Esophagus (tissue), 2 donors: Measurements from ENCODE around the gene RAPGEF6. TPM values are rescaled to one million over a fixed set of nuclear protein-coding genes. Genes with fewer than 3 reads are reported as not detected.
A peak's percentile ranks its signal among the peaks of the same experiment; 100 is the strongest.
"Not testable (repeated sequence)": the region's sequence is repeated elsewhere in the genome, so short reads cannot be mapped to it uniquely, and the experiment has no call there.

Experiments
- H3K27ac ChIP-seq, 2 donors: one replicate each; pipeline ENCODE4 v1.5.1; 2013; ENCODE audit warnings: low read depth in 2 of 2, mild to moderate bottlenecking in 2 of 2, inconsistent platforms in 1 of 2, low read length in 1 of 2, moderate library complexity in 1 of 2
- H3K27me3 ChIP-seq, 2 donors: one replicate each; pipeline ENCODE4 v1.6.1; 2013; ENCODE audit warnings: low read length in 2 of 2, control low read depth in 1 of 2, mild to moderate bottlenecking in 1 of 2; ENCODE audit not compliant: insufficient read depth in 2 of 2, control insufficient read depth in 1 of 2
- H3K36me3 ChIP-seq, 2 donors: one replicate each; pipeline ENCODE4 v1.6.1; 2013; ENCODE audit warnings: low read length in 1 of 2; ENCODE audit not compliant: control insufficient read depth in 2 of 2, insufficient read depth in 2 of 2
- H3K4me1 ChIP-seq, 2 donors: one replicate each; pipeline ENCODE4 v1.6.1; 2013; ENCODE audit warnings: low read length in 1 of 2; ENCODE audit not compliant: control insufficient read depth in 2 of 2, insufficient read depth in 2 of 2
- H3K4me3 ChIP-seq, 2 donors: one replicate each; pipeline ENCODE4 v1.5.1; 2013; ENCODE audit warnings: low read length in 2 of 2, mild to moderate bottlenecking in 2 of 2, low read depth in 1 of 2, moderate library complexity in 1 of 2
- H3K9me3 ChIP-seq, 2 donors: one replicate each; pipeline ENCODE4 v1.6.1; 2013; ENCODE audit warnings: mild to moderate bottlenecking in 2 of 2, low read depth in 1 of 2, low read length in 1 of 2, moderate library complexity in 1 of 2; ENCODE audit not compliant: control insufficient read depth in 2 of 2, insufficient read depth in 1 of 2
- WGBS, 2 donors: extraction: QIAGEN DNeasy Blood & Tissue Kit; methylation state at CpG; one replicate each; pipeline ENCODE4 v1.1.7; 2013; 5-methylcytosine and 5-hydroxymethylcytosine counted together
- polyA plus RNA-seq, 2 donors: library from polyadenylated mRNA; stranded (reverse); fragments of 200-250 nt; gene quantifications; one replicate each; pipeline ENCODE4 v1.2.3, GENCODE V29; 2013
- donor health status: healthy with polysubstance abuse.
- donor health status: Bipolar disorder and iron deficiency.

RAPGEF6 gene
- polyA plus RNA-seq, 2 donors: 2.3 TPM

GRCh38 chr5:131382407-131383395 is 252.3 kb downstream of the RAPGEF6 start:
- no peaks in the 10 kb centered on the region for H3K4me1 ChIP-seq
- H3K4me3 ChIP-seq: no peak overlapping the region
- H3K36me3 ChIP-seq: no peaks in the 10 kb centered on the region
- no peaks in the 10 kb centered on the region for H3K9me3 ChIP-seq
- WGBS, 2 donors: 56 to 66% methylated on average over 3 of the region's 3 CpGs
- no peaks in the 10 kb centered on the region for H3K27me3 ChIP-seq
- H3K27ac ChIP-seq: no peak overlapping the region

GRCh38 chr5:131381777-131382176 is 253.3 kb downstream of the RAPGEF6 start:
- WGBS, 2 donors: 59 to 86% methylated on average over 2 of the region's 2 CpGs

GRCh38 chr5:131381021-131381420 is 254.0 kb downstream of the RAPGEF6 start:
- peak overlapping the region in 1 of 2 donors; percentile 12 for H3K27ac ChIP-seq
- no peaks in the 10 kb centered on the region for H3K27me3 ChIP-seq
- H3K36me3 ChIP-seq: no peaks in the 10 kb centered on the region
- 92 to 100% methylated on average over 4 of the region's 4 CpGs for WGBS, 2 donors
- no peak overlapping the region for H3K4me3 ChIP-seq
- H3K4me1 ChIP-seq: no peaks in the 10 kb centered on the region
- no peaks in the 10 kb centered on the region for H3K9me3 ChIP-seq

More at GRCh38 chr5:131381777-131382176, 253.3 kb downstream of the RAPGEF6 start:
- no peaks in the 10 kb centered on the region for H3K36me3 ChIP-seq
- no peak overlapping the region for H3K4me3 ChIP-seq
- H3K9me3 ChIP-seq: no peaks in the 10 kb centered on the region
- H3K27ac ChIP-seq: no peak overlapping the region
- H3K27me3 ChIP-seq: no peaks in the 10 kb centered on the region
- H3K4me1 ChIP-seq: no peaks in the 10 kb centered on the region

- not testable (repeated sequence) for H3K36me3 ChIP-seq, H3K27ac ChIP-seq, H3K4me1 ChIP-seq, H3K9me3 ChIP-seq, H3K4me3 ChIP-seq, H3K27me3 ChIP-seq
- WGBS, 2 donors: 70 to 75% methylated on average over 2 of the region's 2 CpGs
Observed at GRCh38 chr5:131380238-131380637, 254.8 kb downstream of the RAPGEF6 start.

- H3K9me3 ChIP-seq: no peaks in the 10 kb centered on the region
- no peaks in the 10 kb centered on the region for H3K27me3 ChIP-seq
- H3K4me3 ChIP-seq: no peak overlapping the region
- no peaks in the 10 kb centered on the region for H3K4me1 ChIP-seq
- WGBS, 2 donors: 56 to 57% methylated on average over 7 of the region's 7 CpGs
- peak overlapping the region in 1 of 2 donors; percentile 15 for H3K27ac ChIP-seq
- no peaks in the 10 kb centered on the region for H3K36me3 ChIP-seq
Observed at GRCh38 chr5:131379723-131380122, 255.3 kb downstream of the RAPGEF6 start.

GRCh38 chr5:131378721-131379541 is 256.1 kb downstream of the RAPGEF6 start:
- Histone ChIP-seq H3K36me3 (no peaks in the 10 kb centered on the region), H3K27ac (no peak overlapping the region), H3K27me3 (no peaks in the 10 kb centered on the region), H3K4me3 (no peak overlapping the region), H3K4me1 (no peaks in the 10 kb centered on the region), H3K9me3 (no peaks in the 10 kb centered on the region)

GRCh38 chr5:131377785-131378325 is 257.2 kb downstream of the RAPGEF6 start:
- H3K27me3 ChIP-seq: no peaks in the 10 kb centered on the region
- no peaks in the 10 kb centered on the region for H3K9me3 ChIP-seq
- no peak overlapping the region for H3K4me3 ChIP-seq
- 54 to 55% methylated on average over 2 of the region's 2 CpGs for WGBS, 2 donors
- H3K27ac ChIP-seq: no peak overlapping the region
- no peaks in the 10 kb centered on the region for H3K36me3 ChIP-seq
- no peaks in the 10 kb centered on the region for H3K4me1 ChIP-seq

GRCh38 chr5:131377346-131377745 is 257.7 kb downstream of the RAPGEF6 start:
- H3K36me3 ChIP-seq: no peaks in the 10 kb centered on the region
- 94 to 97% methylated on average over 6 of the region's 6 CpGs for WGBS, 2 donors
- H3K27ac ChIP-seq: no peak overlapping the region
- no peaks in the 10 kb centered on the region for H3K27me3 ChIP-seq
- H3K9me3 ChIP-seq: no peaks in the 10 kb centered on the region
- H3K4me3 ChIP-seq: no peak overlapping the region
- H3K4me1 ChIP-seq: no peaks in the 10 kb centered on the region

- H3K9me3 ChIP-seq: no peaks in the 10 kb centered on the region
- H3K36me3 ChIP-seq: no peaks in the 10 kb centered on the region
- H3K4me3 ChIP-seq: no peak overlapping the region
- WGBS, 2 donors: 77 to 86% methylated on average over 2 of the region's 2 CpGs
- H3K27me3 ChIP-seq: no peaks in the 10 kb centered on the region
- H3K4me1 ChIP-seq: no peaks in the 10 kb centered on the region
- no peak overlapping the region for H3K27ac ChIP-seq
Observed at GRCh38 chr5:131375351-131375750, 259.7 kb downstream of the RAPGEF6 start.
